HG03139 (cell line): ENCODE results near the gene GEMIN2.
"Not testable (repeated sequence)": the region's sequence is repeated elsewhere in the genome, so short reads cannot be mapped to it uniquely, and the experiment has no call there.

Experiments used
- ATAC-seq: cut with Tn5 transposase; IDR thresholded peaks from one replicate; pipeline ENCODE4 v1.9.1; 2021; ENCODE audit not compliant: unreplicated experiment

Gene GEMIN2

GRCh38 chr14:39176263-39177167 lies 62.4 kb downstream of the GEMIN2 start:
- no peak for ATAC-seq

DNA sequence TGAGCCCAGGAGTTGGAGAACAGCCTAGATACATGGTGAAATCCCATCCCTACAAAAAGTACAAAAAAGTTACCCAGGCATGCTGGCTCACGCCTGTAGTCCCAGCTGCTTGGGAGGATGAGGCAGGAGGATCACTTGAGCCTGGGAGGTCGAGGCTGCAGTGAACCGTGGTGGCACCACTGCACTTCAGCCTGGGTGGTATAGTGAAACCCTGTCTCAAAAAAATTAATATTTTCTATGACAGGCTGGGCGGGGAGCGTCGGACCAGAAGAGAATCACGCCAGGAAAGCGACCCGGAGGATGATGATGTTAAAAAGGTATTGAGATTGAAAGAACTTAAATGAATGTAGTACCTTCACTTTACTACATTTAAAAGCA lies 63.0 kb downstream of the GEMIN2 start:
- no peak for ATAC-seq

DNA sequence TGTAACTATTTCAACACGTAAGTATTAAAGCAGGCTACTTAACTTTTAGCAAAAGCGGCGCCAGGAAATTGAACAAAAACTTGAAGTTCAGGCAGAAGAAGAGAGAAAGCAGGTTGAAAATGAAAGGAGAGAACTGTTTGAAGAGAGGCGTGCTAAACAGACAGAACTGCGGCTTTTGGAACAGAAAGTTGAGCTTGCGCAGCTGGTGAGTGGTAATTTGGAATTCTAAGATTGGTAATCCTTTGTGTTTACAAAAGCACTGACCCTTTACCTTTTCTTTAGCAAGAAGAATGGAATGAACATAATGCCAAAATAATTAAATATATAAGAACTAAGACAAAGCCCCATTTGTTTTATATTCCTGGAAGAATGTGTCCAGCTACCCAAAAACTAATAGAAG lies 64.9 kb downstream of the GEMIN2 start:
- no peak for ATAC-seq

DNA sequence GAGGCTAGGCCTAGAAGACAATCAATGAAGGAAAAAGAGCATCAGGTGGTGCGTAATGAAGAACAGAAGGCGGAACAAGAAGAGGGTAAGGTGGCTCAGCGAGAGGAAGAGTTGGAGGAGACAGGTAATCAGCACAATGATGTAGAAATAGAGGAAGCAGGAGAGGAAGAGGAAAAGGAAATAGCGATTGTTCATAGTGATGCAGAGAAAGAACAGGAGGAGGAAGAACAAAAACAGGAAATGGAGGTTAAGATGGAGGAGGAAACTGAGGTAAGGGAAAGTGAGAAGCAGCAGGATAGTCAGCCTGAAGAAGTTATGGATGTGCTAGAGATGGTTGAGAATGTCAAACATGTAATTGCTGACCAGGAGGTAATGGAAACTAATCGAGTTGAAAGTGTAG lies 66.4 kb downstream of the GEMIN2 start:
- no peak for ATAC-seq

GRCh38 chr14:39181026-39181692 lies 67.0 kb downstream of the GEMIN2 start:
- ATAC-seq = no peak

DNA sequence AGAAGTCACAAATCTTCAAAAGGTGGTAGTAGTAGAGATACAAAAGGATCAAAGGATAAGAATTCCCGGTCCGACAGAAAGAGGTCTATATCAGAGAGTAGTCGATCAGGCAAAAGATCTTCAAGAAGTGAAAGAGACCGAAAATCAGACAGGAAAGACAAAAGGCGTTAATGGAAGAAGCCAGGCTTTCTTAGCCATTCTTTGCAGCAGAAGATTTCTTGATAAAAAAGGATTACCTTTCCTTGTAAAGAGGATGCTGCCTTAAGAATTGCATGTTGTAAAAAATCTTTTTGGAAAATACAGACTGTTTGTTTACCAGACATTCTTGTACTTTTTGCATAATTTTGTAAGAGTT lies 67.5 kb downstream of the GEMIN2 start:
- ATAC-seq = no peak

GRCh38 chr14:39182770-39183684 lies 68.9 kb downstream of the GEMIN2 start:
- no peak for ATAC-seq

- not testable (repeated sequence) for ATAC-seq
Measured at GRCh38 chr14:39183685-39184003, 69.5 kb downstream of the GEMIN2 start.

DNA sequence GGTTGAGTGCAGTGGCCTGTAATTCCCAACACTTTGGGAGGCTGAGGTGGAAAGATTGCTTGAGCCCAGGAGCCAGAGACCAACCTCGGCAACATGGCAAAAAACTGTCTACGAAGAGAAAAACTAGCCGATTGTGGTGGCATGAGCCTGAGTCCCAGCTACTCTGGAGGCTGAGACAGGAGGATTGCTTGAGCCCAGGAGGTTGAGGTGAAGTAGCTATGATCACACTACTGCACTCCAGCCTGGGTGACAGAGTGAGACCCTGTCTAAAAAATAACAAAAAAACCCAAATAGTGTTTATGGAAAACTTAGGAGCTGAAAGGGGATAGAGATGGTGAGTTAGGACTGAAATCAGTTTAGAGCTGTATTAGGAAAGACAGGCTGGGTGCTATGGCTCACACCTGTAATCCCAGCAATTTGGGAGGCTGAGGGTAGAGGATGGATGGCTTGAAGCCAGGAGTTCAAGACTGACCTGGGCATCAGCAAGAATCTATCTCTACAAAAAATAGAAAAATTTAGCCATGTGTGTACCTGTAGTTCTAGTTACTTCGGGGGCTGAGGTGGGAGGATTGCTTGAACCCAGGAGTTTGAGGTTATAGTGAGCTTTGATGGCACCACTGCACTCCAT lies 70.6 kb downstream of the GEMIN2 start:
- no peak for ATAC-seq

- ATAC-seq = no peak
Measured at GRCh38 chr14:39185256-39186049, 71.3 kb downstream of the GEMIN2 start.
